HL-60 (cell line): ENCODE results near the gene PKP4.

Experiments used
- DNase-seq, 2 experiments: peaks; one replicate each; pipeline ENCODE4 v3.0.0-alpha.2; 2010 to 2020; ENCODE audit warnings: low read depth in 1 of 2, low spot score in 1 of 2
- H3K27ac ChIP-seq: fragments of 250-450 bp; sonication (Bioruptor Pico); replicated peaks from 2 replicates; pipeline ENCODE4 v1.5.1; 2020; ENCODE audit warnings: mild to moderate bottlenecking, moderate library complexity
- H3K27me3 ChIP-seq: fragments of 250-450 bp; sonication (Bioruptor Pico); 2 replicates; pipeline ENCODE4 v1.5.1; 2021; ENCODE audit warnings: mild to moderate bottlenecking, moderate library complexity; ENCODE audit not compliant: insufficient read depth, poor library complexity, severe bottlenecking
- H3K4me3 ChIP-seq: replicated peaks from 2 replicates; pipeline ENCODE4 v1.5.1; 2011; ENCODE audit warnings: mild to moderate bottlenecking, control low read depth, low read length; ENCODE audit not compliant: insufficient read depth
- CTCF ChIP-seq: IDR thresholded peaks from one replicate; pipeline ENCODE4 v1.5.1; 2011; ENCODE audit warnings: low read length, control low read depth, inconsistent platforms; ENCODE audit not compliant: insufficient read depth
- GABPA ChIP-seq: IDR thresholded peaks from 2 replicates; pipeline ENCODE4 v1.6.1; 2012; ENCODE audit warnings: low read depth
- POLR2AphosphoS5 ChIP-seq: IDR thresholded peaks from 2 replicates; pipeline ENCODE4 v1.6.1; 2012; ENCODE audit warnings: low read depth
- REST ChIP-seq: IDR thresholded peaks from 2 replicates; pipeline ENCODE4 v1.6.1; 2012; ENCODE audit warnings: low read depth; ENCODE audit not compliant: insufficient replicate concordance
- SPI1 ChIP-seq: IDR thresholded peaks from 2 replicates; pipeline ENCODE4 v1.6.1; 2012; ENCODE audit warnings: low read depth, mild to moderate bottlenecking, borderline replicate concordance

PKP4 gene

GRCh38 chr2:158495175-158495574, 38.4 kb downstream of the PKP4 start:
- H3K27ac ChIP-seq = no peak overlapping the region

DNA sequence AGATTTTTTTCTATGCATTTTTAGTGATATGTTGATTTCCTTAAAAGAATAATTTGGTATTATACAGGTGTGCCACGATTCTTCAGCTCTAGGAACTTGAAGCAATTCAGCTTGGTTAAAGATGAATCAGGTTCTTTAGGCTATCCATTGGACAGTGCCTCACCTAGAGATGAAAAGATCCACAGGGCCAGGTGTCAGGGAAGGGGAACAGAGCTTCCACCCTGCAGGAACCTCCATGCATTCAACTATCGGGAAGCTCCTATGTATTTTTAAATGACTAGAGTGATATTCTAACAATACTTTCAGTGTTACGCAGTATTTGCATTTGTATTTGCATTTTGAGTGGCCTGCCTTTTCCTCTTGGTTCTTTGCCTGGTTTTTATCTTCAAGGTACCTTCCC, 40.2 kb downstream of the PKP4 start:
- H3K27me3 ChIP-seq = no peaks in the 10 kb centered on the region
- no peak for TF ChIP-seq SPI1
- no peak for TF ChIP-seq CTCF
- TF ChIP-seq GABPA = no peak
- TF ChIP-seq POLR2AphosphoS5 = no peak
- no peak for TF ChIP-seq REST
- DNase-seq = no peak
- H3K4me3 ChIP-seq = no peak overlapping the region
- no peak overlapping the region for H3K27ac ChIP-seq

More at GRCh38 chr2:158495175-158495574, 38.4 kb downstream of the PKP4 start:
- H3K4me3 ChIP-seq = no peak overlapping the region
- DNase-seq = no peak
- no peak for TF ChIP-seq POLR2AphosphoS5
- TF ChIP-seq GABPA = no peak
- H3K27me3 ChIP-seq = no peaks in the 10 kb centered on the region

- H3K4me3 ChIP-seq = no peak overlapping the region
- no peak for DNase-seq
- no peak overlapping the region for H3K27ac ChIP-seq
- TF ChIP-seq REST (no peak), GABPA (no peak), POLR2AphosphoS5 (no peak), SPI1 (no peak), CTCF (no peak)
- no peaks in the 10 kb centered on the region for H3K27me3 ChIP-seq
Observed at GRCh38 chr2:158497486-158497885, 40.7 kb downstream of the PKP4 start.

- Histone ChIP-seq H3K27me3 (no peaks in the 10 kb centered on the region), H3K27ac (no peak overlapping the region), H3K4me3 (no peak overlapping the region)
- no peak for DNase-seq
- TF ChIP-seq REST (no peak), CTCF (no peak), POLR2AphosphoS5 (no peak), SPI1 (no peak), GABPA (no peak)
Observed at GRCh38 chr2:158498043-158498748, 41.4 kb downstream of the PKP4 start.
